GM19452 (cell line): Measurements from ENCODE around the gene HUWE1.
"Not testable (repeated sequence)": the region's sequence is repeated elsewhere in the genome, so short reads cannot be mapped to it uniquely, and the experiment has no call there.

Experiments
- ATAC-seq: cut with Tn5 transposase; IDR thresholded peaks from one replicate; pipeline ENCODE4 v1.9.1; 2021; ENCODE audit not compliant: unreplicated experiment

Gene HUWE1

DNA sequence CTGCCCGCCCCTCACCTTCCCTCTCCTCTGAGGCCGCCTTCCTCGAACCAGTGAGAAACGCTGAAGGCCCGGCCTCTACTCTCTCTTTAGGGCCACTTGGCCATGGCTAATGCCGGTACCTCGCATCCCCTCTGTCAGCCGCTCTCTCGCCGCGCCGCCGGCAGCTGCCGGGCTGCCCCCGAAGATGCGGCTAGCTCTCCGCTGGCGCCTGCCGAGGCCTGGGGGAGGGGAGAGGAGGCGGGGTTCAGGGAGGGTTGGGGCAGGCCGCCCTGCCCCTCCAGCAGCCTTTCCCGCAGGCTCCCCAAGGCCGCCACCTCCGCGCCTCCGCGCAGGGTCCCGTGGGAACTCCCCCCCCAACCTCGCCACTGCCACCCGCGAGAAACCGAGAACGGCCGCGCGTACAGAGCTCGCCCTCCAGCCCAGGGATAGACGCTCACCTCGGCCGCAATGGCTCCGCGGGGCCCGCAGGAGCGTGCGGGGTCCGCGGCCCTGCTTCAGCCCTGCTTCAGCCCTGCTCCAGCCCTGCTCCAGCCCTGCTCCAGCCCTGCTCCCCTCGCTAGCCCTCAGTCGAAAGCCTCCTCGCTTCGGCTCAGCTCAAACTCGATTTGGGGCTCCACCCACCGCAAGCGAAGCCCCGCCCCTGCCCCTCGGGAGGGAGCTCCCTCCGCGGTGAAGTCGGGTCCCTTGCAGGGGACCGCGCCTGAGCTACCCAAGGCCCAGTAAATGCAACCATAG lies at the start of gene HUWE1:
Gene HUWE1 (minus strand): TSS at position 569 of the 735 bp plus-strand sequence. CDS start 32,612 bp downstream, outside the sequence.
- ATAC-seq, result peak; percentile 45

- no peak for ATAC-seq
Measured at GRCh38 chrX:53732797-53733196, 46.3 kb upstream of the HUWE1 start.

- ATAC-seq, result no peak
Measured at GRCh38 chrX:53729751-53730150, 43.2 kb upstream of the HUWE1 start.

DNA sequence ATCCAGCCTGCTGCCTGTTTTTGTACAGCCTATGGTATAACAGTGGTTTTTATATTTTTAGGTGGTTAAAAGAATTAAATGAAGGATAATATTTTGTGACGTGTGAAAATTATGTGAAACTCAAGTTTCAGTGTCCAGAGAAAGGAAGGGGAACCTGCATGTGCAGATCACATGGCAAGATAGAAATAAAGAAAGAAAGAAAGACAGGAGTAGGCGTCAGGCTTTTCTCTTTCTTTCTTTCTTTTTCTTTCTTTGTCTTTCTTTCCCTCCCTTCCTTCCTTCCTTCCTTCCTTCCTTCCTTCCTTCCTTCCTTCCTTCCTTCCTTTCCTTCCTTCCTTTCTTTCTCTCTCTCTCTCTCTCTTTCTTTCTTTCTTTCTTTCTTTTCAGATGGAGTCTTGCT lies 42.0 kb upstream of the HUWE1 start:
- ATAC-seq, result no peak

- ATAC-seq, result no peak
Measured at GRCh38 chrX:53724872-53725271, 38.4 kb upstream of the HUWE1 start.

DNA sequence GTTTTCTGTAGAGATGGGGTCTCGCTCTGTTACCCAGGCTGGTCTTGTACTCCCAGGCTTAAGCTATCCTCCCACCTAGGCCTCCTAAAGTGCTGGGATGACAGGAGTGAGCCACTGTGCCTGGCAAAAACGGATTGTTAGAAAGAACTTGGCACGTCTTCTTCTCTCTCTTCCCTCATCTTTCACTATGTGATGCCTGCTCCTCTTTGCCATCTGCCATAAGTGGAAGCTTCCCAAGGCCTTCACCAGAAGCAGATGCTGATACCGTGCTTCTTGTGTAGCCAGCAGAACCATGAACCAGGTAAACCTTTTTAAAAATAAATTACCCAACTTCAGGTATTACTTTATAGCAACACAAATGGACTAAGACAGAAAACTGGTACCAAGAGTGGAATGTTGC lies 36.9 kb upstream of the HUWE1 start:
- ATAC-seq, result no peak

- ATAC-seq, result not testable (repeated sequence)
Measured at GRCh38 chrX:53721610-53722009, 35.1 kb upstream of the HUWE1 start.

DNA sequence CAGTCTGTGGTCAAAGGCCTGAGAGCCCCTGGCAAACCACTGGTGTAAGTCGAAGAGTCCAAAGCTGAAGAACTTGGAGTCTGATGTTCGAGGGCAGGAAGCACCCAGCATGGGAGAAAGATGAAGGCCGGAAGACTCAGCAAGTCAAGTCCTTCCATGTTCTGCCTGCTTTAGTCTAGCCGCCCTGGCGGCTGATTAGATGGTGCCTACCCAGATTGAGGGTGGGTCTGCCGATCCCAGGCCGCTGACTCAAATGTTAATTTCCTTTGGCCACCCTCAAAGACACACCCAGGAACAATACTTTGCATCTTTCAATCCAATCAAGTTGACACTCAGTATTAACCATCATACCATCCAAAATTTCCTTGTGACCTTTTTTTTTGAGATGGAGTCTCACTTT lies 33.1 kb upstream of the HUWE1 start:
- not testable (repeated sequence) for ATAC-seq

GRCh38 chrX:53718073-53718472 lies 31.6 kb upstream of the HUWE1 start:
- no peak for ATAC-seq

GRCh38 chrX:53717205-53717604 lies 30.7 kb upstream of the HUWE1 start:
- no peak for ATAC-seq

DNA sequence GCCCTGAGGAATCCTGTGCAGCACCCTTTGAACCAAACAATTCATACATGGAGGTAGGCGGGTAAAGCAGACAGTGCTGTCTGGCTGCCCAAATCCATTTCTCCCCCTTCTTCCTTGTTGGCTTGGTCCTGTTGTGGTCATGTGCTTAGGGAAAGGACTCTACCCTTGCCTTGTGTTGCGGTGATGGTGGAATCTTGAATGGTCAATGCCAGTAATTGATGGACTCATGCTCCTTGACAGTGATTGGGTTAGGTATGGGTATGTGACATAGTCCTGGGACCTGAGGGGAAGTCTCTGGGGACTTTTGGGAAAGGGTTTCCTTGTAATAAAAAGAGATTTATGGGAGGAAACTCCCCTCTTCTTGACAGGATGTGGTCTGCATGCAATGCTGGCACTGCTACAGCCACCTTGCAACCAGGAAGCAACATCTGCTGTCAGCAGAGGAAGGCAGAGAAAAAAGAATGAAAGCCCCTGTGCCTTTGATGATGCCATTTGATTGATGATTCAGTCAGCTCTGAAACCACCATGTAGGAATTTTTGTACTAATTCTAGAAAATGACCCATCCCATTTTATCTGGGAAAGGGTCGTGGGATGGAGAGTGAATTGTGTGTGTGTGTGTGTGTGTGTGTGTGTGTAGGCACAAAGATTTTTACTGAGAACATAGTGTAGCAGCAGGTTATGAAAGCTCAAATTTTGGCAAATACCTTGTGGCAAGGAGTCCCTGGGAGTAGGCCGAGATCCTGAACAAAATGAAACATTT lies 30.0 kb upstream of the HUWE1 start:
- peak; percentile 46 for ATAC-seq

GRCh38 chrX:53715346-53715924 lies 28.9 kb upstream of the HUWE1 start:
- ATAC-seq, result no peak

GRCh38 chrX:53714580-53715345 lies 28.2 kb upstream of the HUWE1 start:
- peak; percentile 66 for ATAC-seq

- no peak for ATAC-seq
Measured at GRCh38 chrX:53713987-53714579, 27.6 kb upstream of the HUWE1 start.

GRCh38 chrX:53711436-53711835 lies 24.9 kb upstream of the HUWE1 start:
- no peak for ATAC-seq

DNA sequence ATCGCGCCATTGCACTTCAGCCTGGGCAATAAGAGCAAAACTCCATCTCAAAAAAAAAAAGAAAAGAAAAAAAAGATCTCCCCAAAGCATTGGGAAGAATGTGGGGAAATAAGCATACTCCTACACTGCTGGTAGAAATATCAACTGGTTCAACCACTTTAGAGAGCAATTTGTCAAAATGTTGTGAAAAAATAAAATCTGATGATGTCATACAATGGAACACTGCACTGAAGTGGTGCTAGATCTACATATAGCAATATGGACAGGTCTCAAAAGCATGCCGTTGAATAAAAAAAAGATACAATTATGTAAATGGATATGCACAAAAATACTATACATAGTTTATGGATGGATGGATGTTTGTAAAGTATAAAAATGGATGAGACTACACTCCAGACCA lies 18.3 kb upstream of the HUWE1 start:
- no peak for ATAC-seq

- peak; percentile 67 for ATAC-seq
Measured at GRCh38 chrX:53704294-53704693, 17.8 kb upstream of the HUWE1 start.

DNA sequence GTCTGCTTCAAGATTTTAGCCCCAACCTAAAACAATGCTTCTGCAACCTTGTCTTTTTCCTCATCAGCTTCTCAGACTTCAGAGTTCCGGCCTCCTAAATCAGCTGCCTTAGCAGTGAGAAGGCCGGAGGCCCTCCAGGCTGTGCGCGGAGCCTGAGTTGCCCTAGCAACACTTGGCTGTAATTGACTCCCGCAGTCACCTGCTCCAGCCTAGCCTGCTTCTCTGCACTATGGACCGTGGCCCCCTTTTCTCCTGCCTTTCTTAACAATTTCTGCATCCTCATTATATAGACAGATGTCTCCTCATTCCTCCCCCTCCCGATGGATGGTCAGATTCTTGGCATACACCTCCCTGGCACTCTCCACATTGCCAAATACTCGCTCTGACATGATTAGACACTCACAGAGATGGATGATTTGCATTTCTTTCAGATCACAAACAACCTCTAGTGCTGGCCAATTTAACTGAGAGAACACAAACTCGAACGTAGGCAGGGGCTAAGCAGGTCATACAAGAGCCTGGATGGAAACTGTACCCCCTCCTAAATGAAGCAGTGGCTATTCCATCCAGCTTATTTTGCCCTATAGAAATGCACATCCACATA lies 9.5 kb upstream of the HUWE1 start:
- no peak for ATAC-seq

GRCh38 chrX:53694642-53695041 lies 8.1 kb upstream of the HUWE1 start:
- ATAC-seq, result no peak

GRCh38 chrX:53688300-53688699 lies 1.8 kb upstream of the HUWE1 start:
- no peak for ATAC-seq
